Common myeloid progenitor, CD34-positive (primary cell): ENCODE data around the gene NEURL1.

Source experiments
- CTCF ChIA-PET: fragments of 350-600 bp; sonication (Branson Sonifier 250); formaldehyde crosslinking; loops from one replicate; lab custom pipeline; 2021; ENCODE audit warnings: antibody characterized with exemption; lab: Charles Lee
- POLR2A ChIA-PET: fragments of 350-600 bp; sonication (Branson Sonifier 250); formaldehyde crosslinking; loops from one replicate; lab custom pipeline; 2021; ENCODE audit warnings: antibody characterized with exemption; lab: Charles Lee
- DNase-seq, 3 donors: peaks; one replicate each; pipeline versions ENCODE4 v3.0.0 to v3.0.0-alpha.2; 2013
- H3K27ac ChIP-seq, 2 experiments: 1 replicate in 1 of 2; 2 replicates in 1 of 2; pipeline ENCODE4 v1.7.0; 2013; ENCODE audit warnings: inconsistent platforms in 2 of 2, low read length in 2 of 2, mild to moderate bottlenecking in 2 of 2, low read depth in 1 of 2, moderate library complexity in 1 of 2; ENCODE audit not compliant: severe bottlenecking in 2 of 2, insufficient read depth in 1 of 2, poor library complexity in 1 of 2
- H3K27me3 ChIP-seq, 5 experiments: replicated peaks in 2 of 5; 1 replicate in 3 of 5; 2 replicates in 2 of 5; pipeline versions ENCODE4 v1.6.1 to v1.7.0; 2013; ENCODE audit warnings: low read length in 4 of 5, mild to moderate bottlenecking in 2 of 5, moderate library complexity in 2 of 5, inconsistent platforms in 1 of 5; ENCODE audit not compliant: insufficient read depth in 5 of 5, control insufficient read depth in 4 of 5
- H3K36me3 ChIP-seq, 4 experiments: 1 replicate in 2 of 4; 2 replicates in 2 of 4; pipeline versions ENCODE4 v1.6.1 to v1.7.0; 2013; ENCODE audit warnings: low read length in 3 of 4, control low read depth in 1 of 4, mild to moderate bottlenecking in 1 of 4; ENCODE audit not compliant: control insufficient read depth in 4 of 4, insufficient read depth in 4 of 4
- H3K4me1 ChIP-seq, 4 experiments: 1 replicate in 3 of 4; 2 replicates in 1 of 4; pipeline versions ENCODE4 v1.6.1 to v1.7.1; 2013; ENCODE audit warnings: low read length in 3 of 4, mild to moderate bottlenecking in 3 of 4, control low read depth in 1 of 4, inconsistent platforms in 1 of 4, moderate library complexity in 1 of 4; ENCODE audit not compliant: control insufficient read depth in 4 of 4, insufficient read depth in 4 of 4; ENCODE audit errors: control extremely low read depth in 1 of 4
- H3K4me3 ChIP-seq, 7 experiments: 1 replicate in 4 of 7; 2 replicates in 3 of 7; pipeline versions ENCODE4 v1.5.1 to v1.7.0; 2013; ENCODE audit warnings: mild to moderate bottlenecking in 7 of 7, low read length in 6 of 7, moderate library complexity in 6 of 7, inconsistent platforms in 2 of 7, low read depth in 2 of 7, control low read depth in 1 of 7; ENCODE audit not compliant: insufficient read depth in 4 of 7, control insufficient read depth in 1 of 7; ENCODE audit errors: extremely low read depth in 1 of 7
- H3K9me3 ChIP-seq, 5 experiments: 1 replicate in 4 of 5; 2 replicates in 1 of 5; pipeline versions ENCODE4 v1.6.1 to v1.7.1; 2013; ENCODE audit warnings: low read length in 4 of 5, mild to moderate bottlenecking in 2 of 5, inconsistent platforms in 1 of 5, low read depth in 1 of 5, moderate library complexity in 1 of 5; ENCODE audit not compliant: control insufficient read depth in 4 of 5, insufficient read depth in 2 of 5; ENCODE audit errors: control extremely low read depth in 1 of 5
- WGBS: methylation state at CpG from one replicate; pipeline ENCODE4 v1.1.5; 2013; ENCODE audit not compliant: insufficient coverage; 5-methylcytosine and 5-hydroxymethylcytosine counted together

The NEURL1 gene

GRCh38 chr10:103585011-103585405 is 91.5 kb downstream of the NEURL1 start:
- H3K27me3 ChIP-seq: no peaks in the 10 kb centered on the region
- peak overlapping the region in 6 of 7 experiments; percentile 48 to 82 (median 68) for H3K4me3 ChIP-seq
- H3K27ac ChIP-seq: no peak overlapping the region
- H3K9me3 ChIP-seq: peaks cover 0 to 2% (median 0%) of the 10 kb centered on the region in 5 experiments
- 74% methylated on average over 25 of the region's 32 CpGs for WGBS
- DNase-seq: no peak
- peaks cover 0 to 15% (median 14%) of the 10 kb centered on the region in 4 experiments for H3K4me1 ChIP-seq
- ChIA-PET POLR2A (interaction anchor here (0.6 kb wide), 1 partner anchor 39 kb away, joined by 4 read pairs; no protein-coding TSS in a partner anchor), CTCF (no interaction called here)
- H3K36me3 ChIP-seq: peaks cover 0 to 6% (median under 1%) of the 10 kb centered on the region in 4 experiments

- POLR2A ChIA-PET: no interaction called here
- CTCF ChIA-PET: interaction anchor here (1.6 kb wide), 1 partner anchor 11 kb away, joined by 3 read pairs; no protein-coding TSS in a partner anchor
- no peak for DNase-seq
- Histone ChIP-seq H3K4me3 (no peak overlapping the region), H3K27ac (no peak overlapping the region), H3K36me3 (peaks cover 0 to 6% (median under 1%) of the 10 kb centered on the region in 4 experiments), H3K27me3 (no peaks in the 10 kb centered on the region), H3K4me1 (peaks cover 0 to 15% (median 14%) of the 10 kb centered on the region in 4 experiments), H3K9me3 (peaks cover 0 to 2% (median 0%) of the 10 kb centered on the region in 5 experiments)
Measured at GRCh38 chr10:103587073-103587472, 93.6 kb downstream of the NEURL1 start.

- Histone ChIP-seq H3K27ac (no peak overlapping the region), H3K9me3 (peaks cover 0 to 2% (median 0%) of the 10 kb centered on the region in 5 experiments), H3K4me3 (no peak overlapping the region), H3K27me3 (no peaks in the 10 kb centered on the region), H3K4me1 (peaks cover 0 to 12% (median 10%) of the 10 kb centered on the region in 4 experiments), H3K36me3 (peaks cover 0 to 6% (median under 1%) of the 10 kb centered on the region in 4 experiments)
- ChIA-PET POLR2A (no interaction called here), CTCF (interaction anchor here (0.8 to 2.3 kb wide), 8 partner anchors 8 to 173 kb away, joined by 3 to 11 read pairs (median 4); no protein-coding TSS in a partner anchor)
- WGBS: 91% methylated on average over 11 of the region's 15 CpGs
- DNase-seq: no peak
Measured at GRCh38 chr10:103589074-103589630, 95.6 kb downstream of the NEURL1 start.

- WGBS: over 99% methylated on average over 19 of the region's 20 CpGs
Measured at GRCh38 chr10:103590060-103590459, 96.6 kb downstream of the NEURL1 start.

GRCh38 chr10:103590744-103591291 is 97.3 kb downstream of the NEURL1 start:
- POLR2A ChIA-PET: no interaction called here
- 100% methylated on average over 3 of the region's 6 CpGs for WGBS

More at GRCh38 chr10:103590060-103590459, 96.6 kb downstream of the NEURL1 start:
- CTCF ChIA-PET: interaction anchor here (0.8 to 2.3 kb wide), 10 partner anchors 9 to 174 kb away, joined by 3 to 11 read pairs (median 3); no protein-coding TSS in a partner anchor
- peaks cover 0 to 4% (median under 1%) of the 10 kb centered on the region in 4 experiments for H3K4me1 ChIP-seq
- peaks cover 0 to 6% (median under 1%) of the 10 kb centered on the region in 4 experiments for H3K36me3 ChIP-seq
- no peak for DNase-seq
- H3K9me3 ChIP-seq: peaks cover 0 to 1% (median 0%) of the 10 kb centered on the region in 5 experiments
- no peak overlapping the region for H3K4me3 ChIP-seq
- H3K27ac ChIP-seq: no peak overlapping the region
- POLR2A ChIA-PET: no interaction called here
- no peaks in the 10 kb centered on the region for H3K27me3 ChIP-seq

GRCh38 chr10:103592186-103593021 is 98.9 kb downstream of the NEURL1 start:
- H3K9me3 ChIP-seq: no peaks in the 10 kb centered on the region
- no peak overlapping the region for H3K27ac ChIP-seq
- ChIA-PET POLR2A (no interaction called here), CTCF (interaction anchor here (0.6 to 4.3 kb wide), 27 partner anchors 10 to 176 kb away, joined by 3 to 20 read pairs (median 5); no protein-coding TSS in a partner anchor)
- WGBS: 90% methylated on average over 13 of the region's 15 CpGs
- DNase-seq: peak; percentile 40 to 66 (median 56)
- no peak overlapping the region for H3K4me3 ChIP-seq
- H3K4me1 ChIP-seq: no peaks in the 10 kb centered on the region
- H3K27me3 ChIP-seq: no peaks in the 10 kb centered on the region
- peaks cover 0 to 6% (median under 1%) of the 10 kb centered on the region in 4 experiments for H3K36me3 ChIP-seq

More at GRCh38 chr10:103590744-103591291, 97.3 kb downstream of the NEURL1 start:
- H3K27me3 ChIP-seq: no peaks in the 10 kb centered on the region
- no peak overlapping the region for H3K27ac ChIP-seq
- no peaks in the 10 kb centered on the region for H3K4me1 ChIP-seq
- peaks cover 0 to 6% (median under 1%) of the 10 kb centered on the region in 4 experiments for H3K36me3 ChIP-seq
- no peaks in the 10 kb centered on the region for H3K9me3 ChIP-seq
- CTCF ChIA-PET: interaction anchor here (1.1 to 4.3 kb wide), 8 partner anchors 10 to 175 kb away, joined by 3 to 20 read pairs (median 6); no protein-coding TSS in a partner anchor
- H3K4me3 ChIP-seq: no peak overlapping the region
- no peak for DNase-seq
